Measurements from ENCODE around the gene PLEKHG4B.

DNA sequence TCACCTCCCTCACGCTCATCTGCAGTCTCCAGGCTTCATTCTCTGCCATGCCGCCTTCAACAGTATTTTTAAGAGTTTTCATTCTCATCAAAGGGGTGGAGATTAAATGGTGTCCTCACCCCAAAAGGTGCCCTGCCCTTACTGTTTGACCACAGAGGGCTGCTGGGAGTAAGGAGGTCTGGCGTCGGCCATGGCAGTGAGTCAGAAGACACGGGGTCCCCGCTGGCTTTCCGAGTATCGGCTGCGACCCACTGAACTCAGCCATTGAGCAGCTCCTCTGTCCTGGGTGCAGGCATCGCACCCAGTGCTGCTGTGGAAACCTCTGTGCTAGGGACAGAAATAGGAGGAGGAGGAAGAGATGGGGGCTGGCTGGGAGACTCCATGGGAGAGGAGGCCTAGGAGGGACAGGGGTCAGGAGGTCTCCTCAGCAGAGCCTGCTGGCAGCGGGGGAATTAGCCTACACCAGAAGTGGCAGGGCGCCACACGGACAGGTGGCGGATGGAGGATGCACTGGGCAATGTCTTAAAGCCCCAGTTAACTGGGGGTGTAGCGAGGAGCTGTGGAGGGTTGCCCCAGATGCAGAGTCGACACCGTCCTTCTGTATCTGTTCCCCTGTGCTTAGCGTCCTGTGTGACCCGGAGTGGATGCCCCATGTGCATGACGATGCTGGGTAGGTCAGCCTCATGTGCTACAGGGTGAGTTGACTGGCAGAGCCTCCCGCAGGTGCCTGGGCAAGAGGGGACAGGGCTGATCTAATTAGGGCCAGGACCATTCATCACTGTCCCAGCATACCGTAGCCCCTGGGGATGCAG, 15.4 kb upstream of the PLEKHG4B start:
- TF ChIP-seq CTCF (IDR thresholded peaks at IDR 0.05) (no peak), POLR2A (IDR thresholded peaks at IDR 0.05) (no peak), POLR2AphosphoS5 (IDR thresholded peaks at IDR 0.05) (no peak)
